ENCODE measurements around the gene PSRC1.
A peak's percentile ranks its signal among the peaks of the same experiment; 100 is the strongest.

PSRC1 gene

DNA sequence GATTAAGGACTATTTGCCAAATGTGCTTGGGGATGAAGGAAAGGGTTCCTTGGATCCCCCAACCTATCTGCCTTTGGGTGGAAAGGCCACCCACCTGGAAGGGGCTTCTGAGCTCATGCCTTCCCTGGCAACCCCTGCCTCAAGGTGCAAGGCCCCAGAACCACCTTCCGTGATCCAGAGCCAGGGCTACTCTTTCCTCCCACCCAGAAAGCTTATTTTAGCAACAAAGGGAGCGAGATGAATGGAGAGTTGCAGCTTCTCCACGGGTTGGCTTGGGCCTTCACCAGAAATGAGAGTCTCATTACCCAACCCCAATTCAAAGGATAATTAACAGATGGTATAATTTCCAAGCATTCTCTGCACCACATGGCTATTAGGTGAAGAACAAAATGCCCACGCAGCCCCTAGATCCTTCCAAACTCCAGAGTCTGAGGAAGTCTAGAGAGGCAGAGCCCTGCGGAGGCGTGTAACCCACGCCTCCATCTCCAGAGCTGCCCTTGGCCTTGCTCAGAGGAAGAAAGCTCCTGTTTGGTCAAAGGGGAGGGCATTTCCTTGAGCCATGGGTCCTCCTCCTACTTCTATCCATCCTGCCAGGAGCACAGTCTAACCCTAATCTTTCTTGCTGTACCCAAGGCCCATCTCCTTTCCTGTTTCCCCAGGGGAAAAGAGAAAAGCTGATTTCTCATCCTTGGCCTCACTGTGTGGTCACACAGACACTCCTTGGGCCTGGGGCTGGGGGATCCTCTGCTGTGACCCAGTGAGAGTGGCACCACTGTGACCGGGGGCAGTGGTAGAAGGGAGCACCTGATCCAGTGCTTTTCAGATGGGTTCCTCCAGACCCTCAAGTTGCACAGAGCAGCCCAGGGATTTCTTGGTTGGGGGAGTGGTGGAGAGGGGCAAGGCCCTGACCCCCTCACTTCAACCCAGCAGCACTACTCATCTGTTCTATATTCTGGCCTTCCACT is 35.3 kb downstream of the PSRC1 start:
- no peak for DNase-seq (ENCODE audit: low read depth in 2 of 2)

- DNase-seq (ENCODE audit: low read depth in 2 of 2): no peak
Observed at GRCh38 chr1:109246141-109246551, 36.8 kb downstream of the PSRC1 start.

DNA sequence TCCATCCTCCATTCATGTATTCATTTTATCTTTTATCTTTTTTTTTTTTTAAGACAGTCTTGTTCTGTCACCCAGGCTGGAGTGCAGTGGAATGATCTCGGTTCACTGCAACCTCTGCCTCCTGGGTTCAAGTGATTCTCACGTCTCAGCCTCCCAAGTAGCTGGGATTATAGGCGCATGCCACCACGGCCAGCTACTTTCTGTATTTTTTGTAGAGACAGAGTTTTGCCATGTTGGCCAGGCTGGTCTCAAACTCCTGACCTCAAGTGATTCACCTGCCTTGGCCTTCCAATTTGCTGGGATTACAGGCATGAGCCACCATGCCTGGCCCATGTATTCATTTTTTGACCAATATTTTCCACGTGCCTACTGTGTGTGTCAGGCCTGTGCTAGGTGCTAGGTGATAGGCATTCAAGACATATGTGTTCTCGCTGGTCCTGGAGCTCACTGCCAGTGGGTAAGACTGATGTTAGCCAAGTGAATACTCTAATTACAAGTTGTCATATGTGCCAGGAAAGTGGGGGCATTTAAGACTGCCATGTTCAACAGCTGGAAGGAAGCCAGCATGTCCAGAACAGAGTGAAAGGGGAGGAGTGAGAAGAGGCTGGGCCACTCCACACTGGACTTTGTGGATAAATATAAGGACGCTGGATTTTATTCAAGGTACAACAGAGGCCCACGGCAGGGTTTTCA is 38.9 kb downstream of the PSRC1 start:
- no peak for DNase-seq (ENCODE audit: low read depth in 2 of 2)

- DNase-seq (ENCODE audit: low read depth in 2 of 2): no peak
Observed at GRCh38 chr1:109243221-109243620, 39.7 kb downstream of the PSRC1 start.

DNA sequence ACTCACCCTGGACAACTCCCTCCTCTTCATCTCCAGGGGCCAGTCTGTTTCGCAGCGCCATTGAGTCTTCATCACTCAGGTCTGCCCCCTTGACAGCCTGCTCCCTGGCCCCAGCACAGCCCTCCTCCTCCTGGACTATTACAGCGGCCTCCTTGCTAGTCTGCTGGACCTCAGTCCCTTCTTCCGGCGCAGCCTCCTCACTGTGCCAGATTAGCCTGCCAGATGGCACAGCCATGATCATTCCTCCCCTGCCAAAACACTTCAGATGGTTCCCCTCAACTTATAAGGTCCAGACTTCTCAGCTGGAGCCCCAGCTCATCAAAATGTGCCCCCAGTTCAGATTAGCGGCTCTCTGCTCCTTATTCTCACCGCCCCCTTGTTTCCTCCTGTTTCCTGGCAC is 40.6 kb downstream of the PSRC1 start:
- DNase-seq (ENCODE audit: low read depth in 2 of 2): no peak

DNA sequence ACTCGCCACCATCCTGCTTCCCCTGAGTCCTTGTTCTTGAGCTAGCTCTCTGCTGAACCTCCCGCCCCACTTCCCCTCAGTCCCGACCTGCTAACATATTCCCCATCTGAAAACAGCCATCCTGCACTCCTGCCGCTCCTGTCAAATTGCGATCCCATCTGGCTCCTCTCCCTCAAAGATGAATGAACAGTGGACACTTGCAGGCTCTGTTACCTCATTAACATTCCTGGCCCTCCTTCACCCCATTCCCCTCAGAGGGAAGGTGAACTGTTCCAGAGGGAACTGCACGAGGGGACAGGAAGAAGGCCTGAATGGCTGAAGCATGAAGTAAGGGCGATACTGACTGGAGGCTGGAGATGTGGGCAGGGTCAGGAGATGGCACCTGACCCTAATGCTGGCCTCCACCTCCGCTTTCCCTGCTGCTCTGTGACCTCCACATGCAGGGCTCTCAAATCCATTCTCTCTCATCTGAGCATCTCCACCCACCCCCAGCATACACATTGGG is 41.1 kb downstream of the PSRC1 start:
- no peak for DNase-seq (ENCODE audit: low read depth in 2 of 2)

DNA sequence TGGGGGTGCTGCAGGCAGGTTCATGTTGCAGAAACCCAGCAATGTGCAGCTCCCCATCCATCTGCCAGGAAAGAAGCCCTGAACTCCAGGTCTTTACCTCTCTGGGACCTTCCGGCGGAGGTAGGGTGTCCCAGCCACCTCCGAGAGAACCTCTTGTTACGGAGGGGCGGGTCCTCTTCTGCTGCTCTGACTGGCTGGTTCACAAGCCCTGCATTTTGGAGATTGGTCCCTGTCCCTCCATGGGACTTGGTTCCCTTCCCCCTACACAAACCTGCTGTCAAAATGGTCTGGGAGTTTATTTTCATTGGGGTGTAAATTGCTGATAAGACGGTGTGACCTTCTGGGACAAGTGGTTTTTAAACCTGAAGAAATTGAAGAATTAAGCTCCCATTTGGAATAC is 41.6 kb downstream of the PSRC1 start:
- no peak for DNase-seq (ENCODE audit: low read depth in 2 of 2)

- peak; percentile 47 to 49 for DNase-seq (ENCODE audit: low read depth in 2 of 2)
Observed at GRCh38 chr1:109240158-109241152, 42.5 kb downstream of the PSRC1 start.

- DNase-seq (ENCODE audit: low read depth in 2 of 2): no peak
Observed at GRCh38 chr1:109239409-109240068, 43.4 kb downstream of the PSRC1 start.

DNA sequence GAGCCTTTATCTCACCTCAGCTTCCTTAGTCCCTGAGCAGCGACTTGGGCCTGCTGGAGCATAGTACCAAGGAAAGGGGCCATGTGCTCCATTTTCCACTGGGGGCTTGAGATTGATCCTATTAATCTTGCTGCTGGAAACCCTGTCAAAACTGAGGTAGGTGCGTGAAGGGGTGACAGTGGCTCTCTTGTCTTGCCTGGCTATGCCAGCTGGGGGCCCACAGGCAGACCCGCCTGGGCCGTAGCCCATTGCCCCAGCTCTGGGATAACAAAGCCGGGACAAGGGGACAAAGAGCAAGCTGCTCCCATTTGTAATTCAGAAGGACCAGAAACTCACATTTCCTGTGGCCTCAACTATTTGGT is 43.9 kb downstream of the PSRC1 start:
- DNase-seq (ENCODE audit: low read depth in 2 of 2): no peak

DNA sequence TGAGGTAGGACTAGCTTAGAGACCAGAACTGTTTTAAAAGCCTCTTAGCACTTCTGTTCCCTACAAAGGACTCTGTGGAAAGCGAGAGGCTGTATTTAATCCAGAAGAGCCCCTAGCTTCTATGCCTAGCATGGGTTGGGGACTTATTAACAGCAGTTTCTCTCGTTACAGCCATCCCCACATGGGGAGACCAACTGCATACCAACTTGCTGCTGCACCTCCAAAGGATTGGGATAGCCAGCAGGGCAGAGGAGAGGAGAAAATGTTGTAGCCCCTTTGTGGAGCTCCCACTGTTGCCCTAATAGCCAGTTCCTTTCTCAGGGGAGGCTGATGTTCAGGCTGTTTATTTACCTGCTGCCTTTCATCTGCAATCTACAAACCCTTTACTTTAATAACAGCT is 44.6 kb downstream of the PSRC1 start:
- no peak for DNase-seq (ENCODE audit: low read depth in 2 of 2)

- DNase-seq (ENCODE audit: low read depth in 2 of 2): no peak
Observed at GRCh38 chr1:109237512-109237911, 45.4 kb downstream of the PSRC1 start.

DNA sequence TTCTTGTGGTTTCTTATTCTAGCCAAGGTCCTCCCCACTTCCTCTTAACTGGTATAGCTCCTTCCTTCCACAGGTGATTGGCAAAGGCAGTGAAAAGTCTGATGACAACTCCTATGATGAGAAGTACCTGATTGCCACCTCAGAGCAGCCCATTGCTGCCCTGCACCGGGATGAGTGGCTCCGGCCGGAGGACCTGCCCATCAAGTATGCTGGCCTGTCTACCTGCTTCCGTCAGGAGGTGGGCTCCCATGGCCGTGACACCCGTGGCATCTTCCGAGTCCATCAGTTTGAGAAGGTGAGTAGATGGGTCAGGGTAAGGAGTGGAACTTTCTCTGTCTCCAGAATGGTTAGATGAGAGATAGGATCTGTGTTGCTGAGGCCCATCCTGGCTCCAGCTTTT is 47.8 kb downstream of the PSRC1 start:
- DNase-seq (ENCODE audit: low read depth in 2 of 2): no peak

DNA sequence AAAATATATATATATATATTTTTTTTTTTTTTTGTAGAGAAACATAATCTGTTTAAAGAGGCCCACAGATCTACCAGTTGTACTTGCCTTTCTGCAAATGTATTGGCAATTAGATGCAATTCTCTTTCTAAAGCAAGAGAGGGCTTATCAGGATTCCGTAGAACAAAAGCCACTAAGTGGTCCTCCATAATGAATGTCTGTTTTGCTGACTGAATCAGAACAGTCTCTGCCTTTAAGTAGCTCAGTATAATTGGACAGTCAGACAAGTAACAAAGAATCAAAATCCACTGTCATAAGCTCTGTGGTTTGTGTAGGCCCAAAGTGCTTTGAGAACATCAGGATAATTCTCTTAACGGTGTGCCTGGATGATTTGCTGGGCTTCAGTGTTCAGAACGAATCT is 51.9 kb downstream of the PSRC1 start:
- DNase-seq (ENCODE audit: low read depth in 2 of 2): no peak
